ENCODE results near the gene STK17A. TPM values are rescaled to one million over a fixed set of nuclear protein-coding genes. Genes with fewer than 3 reads are reported as not detected.

STK17A gene
- total RNA-seq, 1 donor from 2014 or later: 16.7 TPM

GRCh38 chr7:43612599-43613589 is 30.0 kb downstream of the STK17A start:
- Histone ChIP-seq H3K9me3 (no peaks in the 10 kb centered on the region), H3K27me3 (no peaks in the 10 kb centered on the region), H3K4me1 (peaks cover 24% of the 10 kb centered on the region), H3K36me3 (no peaks in the 10 kb centered on the region), H3K4me3 (no peak overlapping the region), H3K27ac (peak overlapping the region; percentile 30)
- DNase-seq (ENCODE audit: extremely low spot score in 2 of 2): no peak
- TF ChIP-seq POLR2AphosphoS5 (IDR thresholded peaks at IDR 0.05; ENCODE audit: insufficient read depth in 1 of 2, low read depth in 1 of 2) (no peak), POLR2A (IDR thresholded peaks at IDR 0.05) (no peak), CTCF (IDR thresholded peaks at IDR 0.05) (no peak)
- intact Hi-C loops (cut with DNase I): no loop called here

DNA sequence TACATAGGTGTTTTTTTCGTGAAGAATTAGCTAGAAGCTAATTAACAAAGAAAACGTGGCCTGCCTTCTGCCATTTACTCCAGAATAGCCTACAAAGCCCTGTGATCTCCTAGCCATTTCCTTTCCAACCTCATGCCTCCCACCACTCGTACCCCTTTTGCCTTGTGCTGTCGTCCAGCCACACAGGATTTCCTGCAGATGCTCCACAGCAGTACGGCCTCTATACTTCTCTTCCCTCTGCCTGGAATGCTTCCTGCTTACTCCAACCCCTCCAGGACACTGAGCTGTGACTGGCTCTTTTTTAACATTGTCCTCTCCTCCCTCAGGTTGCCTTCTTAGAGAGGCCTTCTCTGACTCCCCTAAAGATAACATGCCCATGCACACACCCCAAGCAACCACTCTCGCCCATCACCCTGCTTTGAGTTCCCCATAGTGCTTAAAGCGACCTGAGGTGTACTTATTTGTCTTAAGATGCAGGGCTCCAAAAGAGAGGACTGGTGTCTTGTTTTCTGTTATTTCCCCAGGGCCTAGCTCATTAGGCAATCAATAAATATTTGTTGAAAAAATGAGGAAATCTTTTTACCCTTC is 32.7 kb downstream of the STK17A start:
- TF ChIP-seq CTCF (IDR thresholded peaks at IDR 0.05): no peak
- TF ChIP-seq POLR2A (IDR thresholded peaks at IDR 0.05): no peak
- TF ChIP-seq POLR2AphosphoS5 (IDR thresholded peaks at IDR 0.05; ENCODE audit: insufficient read depth in 1 of 2, low read depth in 1 of 2): no peak
- H3K36me3 ChIP-seq: no peaks in the 10 kb centered on the region

GRCh38 chr7:43616977-43617376 is 34.1 kb downstream of the STK17A start:
- DNase-seq (ENCODE audit: extremely low spot score in 2 of 2): no peak
- Histone ChIP-seq H3K9me3 (no peaks in the 10 kb centered on the region), H3K4me1 (peaks cover 18% of the 10 kb centered on the region), H3K4me3 (no peak overlapping the region), H3K27ac (no peak overlapping the region), H3K27me3 (no peaks in the 10 kb centered on the region), H3K36me3 (no peaks in the 10 kb centered on the region)
- intact Hi-C loops (cut with DNase I): no loop called here
- no peak for TF ChIP-seq POLR2A (IDR thresholded peaks at IDR 0.05)
- TF ChIP-seq CTCF (IDR thresholded peaks at IDR 0.05): no peak
- no peak for TF ChIP-seq POLR2AphosphoS5 (IDR thresholded peaks at IDR 0.05; ENCODE audit: insufficient read depth in 1 of 2, low read depth in 1 of 2)

More for the DNA sequence above, 32.7 kb downstream of the STK17A start:
- Histone ChIP-seq H3K4me1 (peaks cover 24% of the 10 kb centered on the region), H3K27ac (no peak overlapping the region), H3K4me3 (no peak overlapping the region), H3K9me3 (no peaks in the 10 kb centered on the region), H3K27me3 (no peaks in the 10 kb centered on the region)
- intact Hi-C loops (cut with DNase I): no loop called here
- DNase-seq (ENCODE audit: extremely low spot score in 2 of 2): no peak

GRCh38 chr7:43618073-43618472 is 35.2 kb downstream of the STK17A start:
- Histone ChIP-seq H3K9me3 (no peaks in the 10 kb centered on the region), H3K4me1 (peaks cover 9% of the 10 kb centered on the region), H3K4me3 (no peak overlapping the region), H3K36me3 (no peaks in the 10 kb centered on the region), H3K27ac (no peak overlapping the region), H3K27me3 (no peaks in the 10 kb centered on the region)
- DNase-seq (ENCODE audit: extremely low spot score in 2 of 2): no peak
- TF ChIP-seq CTCF (IDR thresholded peaks at IDR 0.05) (no peak), POLR2AphosphoS5 (IDR thresholded peaks at IDR 0.05; ENCODE audit: insufficient read depth in 1 of 2, low read depth in 1 of 2) (no peak)
- intact Hi-C loops (cut with DNase I): no loop called here
